Activated CD4-positive, alpha-beta T cell treated with anti-CD3 and anti-CD28 coated beads, Interleukin-2, amount 10 ng/mL, durations not matched to agents 24 days and 14 days (primary cell): ENCODE results near the gene SDF4. TPM values are rescaled to one million over a fixed set of nuclear protein-coding genes. Genes with fewer than 3 reads are reported as not detected.
"Not testable (repeated sequence)": the region's sequence is repeated elsewhere in the genome, so short reads cannot be mapped to it uniquely, and the experiment has no call there.

ENCODE experiments used
- DNase-seq: peaks from one replicate; pipeline ENCODE4 v3.0.0; 2022
- H3K27ac Mint-ChIP-seq: one replicate; pipeline ENCODE4 v1.8.0; 2022; ENCODE audit warnings: mild to moderate bottlenecking, mixed read lengths
- H3K27me3 Mint-ChIP-seq: one replicate; pipeline ENCODE4 v1.8.0; 2022; ENCODE audit warnings: mixed read lengths
- H3K36me3 Mint-ChIP-seq: one replicate; pipeline ENCODE4 v1.8.0; 2022; ENCODE audit warnings: low read depth, mild to moderate bottlenecking, mixed read lengths
- H3K4me1 Mint-ChIP-seq: one replicate; pipeline ENCODE4 v1.8.0; 2021; ENCODE audit warnings: mixed read lengths
- H3K4me3 Mint-ChIP-seq: one replicate; pipeline ENCODE4 v1.8.0; 2022; ENCODE audit warnings: mild to moderate bottlenecking, moderate library complexity, mixed read lengths
- H3K9me3 Mint-ChIP-seq: one replicate; pipeline ENCODE4 v1.8.0; 2021; ENCODE audit warnings: mixed read lengths
- intact Hi-C: fragments of 100-400 bp; cut with micrococcal nuclease; formaldehyde crosslinking; loops from one replicate; pipeline ENCODE4 v1.15.1; 2023
- total RNA-seq: library from RNA; stranded (reverse); gene quantifications from 2 replicates; pipeline ENCODE4 v1.2.3, GENCODE V29; 2022

SDF4 gene
- total RNA-seq, 1 donor from 2014 or later: 194 TPM

DNA sequence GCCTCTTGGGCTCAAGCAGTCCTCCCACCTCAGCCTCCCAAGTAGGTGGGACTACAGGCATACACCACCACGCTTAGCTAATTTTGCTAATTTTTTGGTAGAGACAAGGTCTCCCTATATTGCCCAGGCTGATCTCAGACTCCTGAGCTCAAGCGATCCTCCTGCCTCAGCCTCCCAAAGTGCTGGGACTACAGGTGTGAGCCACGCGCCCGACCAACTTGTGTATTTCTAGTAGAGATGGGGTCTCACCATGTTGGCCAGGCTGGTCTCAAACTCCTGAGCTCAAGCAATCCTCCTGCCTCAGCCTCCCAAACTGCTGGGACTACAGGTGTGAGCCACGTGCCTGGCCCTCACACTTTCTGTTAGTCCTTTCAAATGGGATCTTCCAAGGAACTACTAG lies 36.1 kb downstream of the SDF4 start:
- intact Hi-C loops, H3K27ac Mint-ChIP-seq, H3K4me3 Mint-ChIP-seq, DNase-seq, H3K27me3 Mint-ChIP-seq, H3K4me1 Mint-ChIP-seq: not testable (repeated sequence)
- Mint-ChIP-seq H3K9me3 (peaks cover 13% of the 10 kb centered on the region), H3K36me3 (peaks cover 27% of the 10 kb centered on the region)

DNA sequence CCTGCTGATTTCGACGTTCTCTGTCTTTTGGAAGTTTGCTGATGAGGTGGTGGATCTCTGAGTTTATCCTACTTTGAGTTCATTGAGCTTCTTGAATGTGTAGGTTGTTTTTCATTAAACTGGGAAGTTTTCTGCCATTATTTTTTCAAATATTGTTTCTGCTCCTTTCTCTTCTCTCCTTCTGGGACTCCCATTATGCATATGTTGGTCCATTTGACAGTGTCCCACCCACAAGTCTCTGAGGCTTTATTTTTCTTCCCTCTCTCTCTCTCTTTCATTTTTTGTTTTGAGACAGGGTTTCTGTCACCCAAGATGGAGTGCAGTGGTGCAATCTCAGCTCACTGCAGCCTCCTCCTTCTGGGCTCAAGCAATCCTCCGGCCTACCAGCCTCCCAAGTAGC lies 37.1 kb downstream of the SDF4 start:
- H3K27ac Mint-ChIP-seq: no peak overlapping the region

DNA sequence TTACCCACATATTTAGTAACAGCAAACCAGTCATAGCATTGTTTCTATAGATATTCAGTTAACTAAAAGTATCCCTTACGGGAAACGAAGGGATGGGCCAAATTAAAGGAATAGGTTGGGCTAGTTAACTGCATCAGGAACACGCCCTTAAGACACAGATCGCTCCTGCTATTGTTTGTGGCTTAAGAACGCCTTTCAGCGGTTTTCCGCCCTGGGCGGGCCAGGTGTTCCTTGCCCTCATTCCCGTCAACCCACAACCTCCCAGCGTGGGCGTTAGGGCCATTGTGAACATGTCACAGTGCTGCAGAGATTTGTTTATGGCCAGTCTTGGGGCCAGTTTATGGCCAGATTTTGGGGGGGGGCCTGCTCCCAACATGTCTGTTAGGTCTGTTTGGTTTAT lies 40.1 kb downstream of the SDF4 start:
- H3K4me3 Mint-ChIP-seq: no peak overlapping the region
- intact Hi-C loops: no loop called here
- H3K4me1 Mint-ChIP-seq: peaks cover 2% of the 10 kb centered on the region
- DNase-seq: no peak
- no peak overlapping the region for H3K27ac Mint-ChIP-seq
- peaks cover 25% of the 10 kb centered on the region for H3K36me3 Mint-ChIP-seq
- H3K9me3 Mint-ChIP-seq: peaks cover 13% of the 10 kb centered on the region
- H3K27me3 Mint-ChIP-seq: peaks cover 17% of the 10 kb centered on the region

More for the DNA sequence above, 37.1 kb downstream of the SDF4 start:
- no peak for DNase-seq
- Mint-ChIP-seq H3K4me3 (no peak overlapping the region), H3K36me3 (peaks cover 25% of the 10 kb centered on the region), H3K27me3 (peaks cover 4% of the 10 kb centered on the region), H3K9me3 (peaks cover 13% of the 10 kb centered on the region), H3K4me1 (peaks cover 5% of the 10 kb centered on the region)
- intact Hi-C loops: no loop called here

DNA sequence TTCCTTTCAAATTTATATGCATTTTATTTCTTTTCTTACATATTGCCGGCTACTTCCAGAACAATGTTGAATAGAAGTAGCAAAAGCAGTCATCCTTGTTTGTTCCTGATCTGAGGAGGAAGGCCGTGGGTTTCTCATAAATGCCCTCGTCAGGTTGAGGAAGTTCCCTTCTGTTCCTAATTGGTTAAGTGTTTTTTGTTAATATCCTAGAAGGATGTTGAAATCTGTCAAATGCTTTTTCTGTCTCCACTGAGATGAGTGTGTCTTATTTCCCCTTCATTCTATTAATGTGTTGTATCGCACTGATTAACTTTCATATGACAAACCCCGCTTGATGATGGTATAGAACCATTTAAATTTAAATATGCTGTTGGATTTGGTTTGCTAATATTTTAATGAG lies 42.7 kb downstream of the SDF4 start:
- intact Hi-C loops: no loop called here
- no peak overlapping the region for H3K4me3 Mint-ChIP-seq
- H3K9me3 Mint-ChIP-seq: peaks cover 7% of the 10 kb centered on the region
- H3K4me1 Mint-ChIP-seq: peaks cover 2% of the 10 kb centered on the region
- peaks cover 17% of the 10 kb centered on the region for H3K27me3 Mint-ChIP-seq
- peaks cover 7% of the 10 kb centered on the region for H3K36me3 Mint-ChIP-seq
- no peak overlapping the region for H3K27ac Mint-ChIP-seq
- no peak for DNase-seq

DNA sequence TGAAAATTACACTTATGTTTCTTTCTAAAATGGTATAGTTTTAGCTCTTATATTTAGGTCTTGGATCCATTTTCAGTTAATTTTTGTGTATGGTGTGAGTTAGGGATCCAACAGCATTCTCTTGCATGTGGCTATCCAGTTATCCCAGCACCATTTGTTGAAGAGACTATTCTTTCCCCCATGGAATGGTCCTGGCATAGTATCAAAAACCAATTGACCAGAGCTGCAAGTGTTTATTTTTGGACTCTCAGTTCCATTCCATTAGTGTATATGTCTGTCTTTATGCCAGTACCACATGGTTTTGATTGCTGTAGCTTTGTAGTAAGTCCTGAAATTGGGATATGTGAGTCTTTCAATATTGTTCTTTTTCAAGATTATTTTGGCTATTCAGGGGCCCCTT lies 43.9 kb downstream of the SDF4 start:
- Mint-ChIP-seq H3K9me3 (peaks cover 7% of the 10 kb centered on the region), H3K4me3 (no peak overlapping the region), H3K27ac (no peak overlapping the region), H3K36me3 (peaks cover 7% of the 10 kb centered on the region), H3K27me3 (peaks cover 19% of the 10 kb centered on the region), H3K4me1 (peaks cover 2% of the 10 kb centered on the region)
- intact Hi-C loops: no loop called here
- DNase-seq: no peak

DNA sequence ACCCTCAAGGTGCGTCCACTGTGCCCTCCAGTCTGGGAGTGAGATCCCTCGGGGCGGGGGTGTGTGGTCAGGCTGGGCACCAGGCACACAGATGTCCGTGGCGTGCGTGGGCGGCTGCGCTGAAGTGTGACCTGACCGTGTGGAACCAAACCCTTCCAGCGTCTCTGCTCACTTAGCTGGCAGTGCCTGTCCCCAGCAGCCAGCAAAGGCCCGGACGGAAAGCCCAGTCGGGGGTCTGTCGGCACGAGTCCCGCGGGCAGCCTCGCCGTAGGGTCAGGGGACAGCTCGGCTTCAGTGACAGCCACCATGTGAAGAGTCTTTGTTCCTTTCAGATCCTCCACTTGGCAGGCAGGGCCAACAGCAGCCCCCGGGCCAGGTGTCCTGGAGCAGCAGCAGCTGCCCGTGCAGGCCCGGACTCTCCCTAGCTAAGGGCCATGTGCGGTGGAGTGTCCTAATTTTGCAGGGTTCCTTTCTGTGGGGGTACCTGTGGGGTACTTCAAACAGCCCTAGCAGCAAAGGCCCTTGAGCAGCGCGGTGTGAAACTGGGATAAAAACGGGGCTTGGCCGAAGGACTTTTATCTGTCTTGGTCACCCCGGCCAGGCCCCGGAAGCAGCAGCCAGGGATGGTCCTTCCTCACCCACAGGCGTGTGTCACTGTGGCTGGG lies 46.6 kb downstream of the SDF4 start:
- intact Hi-C loops: no loop called here
- Mint-ChIP-seq H3K4me3 (no peak overlapping the region), H3K4me1 (no peaks in the 10 kb centered on the region), H3K9me3 (no peaks in the 10 kb centered on the region), H3K27me3 (peaks cover 16% of the 10 kb centered on the region), H3K36me3 (no peaks in the 10 kb centered on the region), H3K27ac (no peak overlapping the region)
- no peak for DNase-seq

DNA sequence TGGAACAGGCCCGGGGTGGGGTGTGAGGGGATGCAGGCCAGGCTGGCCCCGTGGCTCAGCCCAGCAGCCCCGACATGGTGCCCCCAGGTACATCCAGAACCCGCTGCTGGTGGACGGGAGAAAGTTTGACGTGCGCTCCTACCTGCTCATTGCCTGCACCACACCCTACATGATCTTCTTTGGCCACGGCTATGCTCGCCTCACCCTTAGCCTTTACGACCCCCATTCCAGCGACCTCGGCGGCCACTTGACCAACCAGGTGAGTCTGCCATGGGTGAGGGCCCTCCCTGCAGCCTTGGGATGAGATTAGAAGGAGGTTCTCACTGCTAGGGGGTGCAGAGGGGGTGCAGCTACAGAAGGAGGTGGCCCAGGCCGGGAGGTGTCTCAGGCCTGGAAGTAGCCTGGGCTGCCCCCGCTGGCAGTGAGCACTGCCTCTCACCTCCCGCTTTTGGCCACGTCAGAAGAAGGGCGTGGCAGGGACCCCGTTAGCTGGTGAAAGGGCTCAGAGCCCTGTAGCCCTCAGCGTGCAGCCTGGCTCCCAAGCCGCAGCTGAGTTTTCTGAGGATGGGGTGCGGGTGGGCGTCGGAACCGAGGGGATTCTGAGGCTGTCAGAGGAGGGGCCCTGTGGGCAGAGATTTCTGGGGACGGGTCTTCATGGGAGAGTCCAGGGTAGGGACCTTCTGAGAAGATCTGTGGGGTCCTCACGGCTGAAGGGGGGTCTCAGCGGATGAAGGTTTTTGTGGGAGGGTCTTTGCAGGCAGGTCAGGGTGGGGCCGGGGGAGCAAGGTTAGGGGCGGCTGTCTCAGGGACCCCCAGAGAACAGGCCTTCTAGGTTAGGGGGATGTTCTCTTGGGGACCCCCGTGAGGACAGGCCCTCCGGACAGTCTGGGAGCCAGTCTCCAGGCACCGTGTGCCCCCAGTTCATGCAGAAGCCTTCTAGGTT lies 47.7 kb downstream of the SDF4 start:
- intact Hi-C loops: no loop called here
- Mint-ChIP-seq H3K36me3 (no peaks in the 10 kb centered on the region), H3K4me3 (no peak overlapping the region), H3K4me1 (no peaks in the 10 kb centered on the region), H3K27me3 (peaks cover 11% of the 10 kb centered on the region), H3K27ac (no peak overlapping the region), H3K9me3 (no peaks in the 10 kb centered on the region)
- no peak for DNase-seq

DNA sequence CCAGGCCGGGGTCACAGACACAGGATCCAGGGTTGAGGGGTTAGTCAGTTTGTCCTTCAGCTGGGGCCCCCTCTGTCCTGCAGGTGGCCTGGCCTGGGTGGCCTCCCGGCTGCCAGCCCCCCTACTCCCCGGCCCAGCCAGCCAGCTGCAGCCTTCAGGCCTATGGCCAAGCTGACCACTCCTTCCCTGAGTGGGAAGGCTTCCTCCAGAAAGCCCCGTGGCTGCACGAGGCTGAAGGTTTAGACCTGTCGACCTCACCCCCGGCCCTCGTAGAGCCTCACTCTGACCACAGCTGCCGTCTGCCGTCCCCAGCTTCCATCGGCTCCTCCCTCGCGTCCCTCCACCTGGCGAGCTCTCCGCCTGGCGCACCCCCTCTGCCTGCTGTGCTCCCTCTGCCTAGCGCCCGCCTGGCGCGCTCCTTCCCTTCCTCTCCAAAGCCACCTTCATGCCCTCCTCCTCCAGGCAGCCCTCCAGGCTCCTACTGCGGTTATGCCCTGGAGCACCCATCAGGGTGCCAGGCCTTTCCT lies 48.5 kb downstream of the SDF4 start:
- intact Hi-C loops: no loop called here
- Mint-ChIP-seq H3K4me1 (no peaks in the 10 kb centered on the region), H3K9me3 (no peaks in the 10 kb centered on the region), H3K27ac (no peak overlapping the region), H3K36me3 (no peaks in the 10 kb centered on the region), H3K4me3 (no peak overlapping the region), H3K27me3 (peaks cover 5% of the 10 kb centered on the region)
- no peak for DNase-seq

DNA sequence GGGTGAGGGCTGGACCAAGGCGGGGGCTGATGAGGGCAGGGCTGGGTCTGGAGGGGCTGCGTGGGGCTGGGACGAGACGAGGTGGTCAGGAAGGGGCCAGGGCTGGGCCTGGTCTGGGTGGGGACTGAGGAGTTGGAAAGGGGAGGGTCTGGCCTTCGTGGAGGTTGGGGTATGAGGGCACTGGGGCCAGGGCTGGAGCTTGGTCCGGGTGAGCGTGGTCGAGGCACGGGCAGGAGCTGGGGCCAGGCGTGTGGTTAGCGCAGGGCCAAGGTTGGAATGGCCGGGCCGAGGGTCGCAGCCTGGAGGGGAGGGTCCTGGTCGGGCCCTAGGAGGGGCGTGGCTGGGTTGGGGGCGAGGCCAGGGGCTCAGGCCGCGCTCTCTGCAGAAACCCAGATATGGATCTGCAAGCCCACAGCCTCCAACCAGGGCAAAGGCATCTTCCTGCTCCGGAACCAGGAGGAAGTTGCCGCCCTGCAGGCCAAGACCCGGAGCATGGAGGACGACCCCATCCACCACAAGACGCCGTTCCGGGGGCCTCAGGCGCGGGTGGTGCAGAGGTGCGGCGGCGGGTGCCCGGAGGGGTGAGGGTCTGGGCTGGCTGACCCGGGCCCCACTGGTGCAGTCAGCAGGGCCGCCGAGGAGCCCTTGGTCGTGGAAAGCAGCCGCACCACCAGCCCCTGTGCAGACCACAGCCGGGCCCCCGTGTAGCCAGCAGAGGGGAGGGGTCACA lies 49.1 kb downstream of the SDF4 start:
- no peak for DNase-seq
- intact Hi-C loops: no loop called here
- no peak overlapping the region for H3K4me3 Mint-ChIP-seq
- H3K27ac Mint-ChIP-seq: no peak overlapping the region
- no peaks in the 10 kb centered on the region for H3K9me3 Mint-ChIP-seq
- H3K36me3 Mint-ChIP-seq: no peaks in the 10 kb centered on the region
- H3K4me1 Mint-ChIP-seq: no peaks in the 10 kb centered on the region
- peaks cover 2% of the 10 kb centered on the region for H3K27me3 Mint-ChIP-seq

DNA sequence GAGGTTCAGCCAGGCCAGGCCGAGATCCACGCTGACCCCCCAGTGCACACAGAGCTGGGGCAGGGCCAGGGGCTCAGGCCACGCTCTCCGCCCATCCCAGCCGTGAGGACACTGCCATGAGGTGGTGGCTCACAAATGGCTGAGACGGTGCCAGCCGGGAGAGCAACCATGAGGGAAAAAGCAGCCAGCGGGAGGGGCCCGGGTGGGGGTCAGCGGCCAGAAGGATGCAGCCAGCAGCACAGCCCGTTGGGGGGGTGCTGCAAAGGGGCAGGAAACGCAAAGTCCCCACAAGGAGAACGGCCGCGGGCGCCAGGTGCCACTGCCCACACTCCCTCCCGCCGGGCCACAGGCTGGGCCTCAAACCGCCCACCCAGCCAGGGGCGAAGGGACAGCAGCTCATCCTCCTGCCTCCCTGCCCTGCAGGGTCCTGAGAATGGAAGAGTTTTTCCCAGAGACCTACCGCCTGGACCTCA lies 49.8 kb downstream of the SDF4 start:
- Mint-ChIP-seq H3K27me3 (peaks cover 3% of the 10 kb centered on the region), H3K9me3 (no peaks in the 10 kb centered on the region), H3K4me3 (no peak overlapping the region), H3K4me1 (peaks cover under 1% of the 10 kb centered on the region), H3K27ac (no peak overlapping the region), H3K36me3 (no peaks in the 10 kb centered on the region)
- intact Hi-C loops: no loop called here
- no peak for DNase-seq

DNA sequence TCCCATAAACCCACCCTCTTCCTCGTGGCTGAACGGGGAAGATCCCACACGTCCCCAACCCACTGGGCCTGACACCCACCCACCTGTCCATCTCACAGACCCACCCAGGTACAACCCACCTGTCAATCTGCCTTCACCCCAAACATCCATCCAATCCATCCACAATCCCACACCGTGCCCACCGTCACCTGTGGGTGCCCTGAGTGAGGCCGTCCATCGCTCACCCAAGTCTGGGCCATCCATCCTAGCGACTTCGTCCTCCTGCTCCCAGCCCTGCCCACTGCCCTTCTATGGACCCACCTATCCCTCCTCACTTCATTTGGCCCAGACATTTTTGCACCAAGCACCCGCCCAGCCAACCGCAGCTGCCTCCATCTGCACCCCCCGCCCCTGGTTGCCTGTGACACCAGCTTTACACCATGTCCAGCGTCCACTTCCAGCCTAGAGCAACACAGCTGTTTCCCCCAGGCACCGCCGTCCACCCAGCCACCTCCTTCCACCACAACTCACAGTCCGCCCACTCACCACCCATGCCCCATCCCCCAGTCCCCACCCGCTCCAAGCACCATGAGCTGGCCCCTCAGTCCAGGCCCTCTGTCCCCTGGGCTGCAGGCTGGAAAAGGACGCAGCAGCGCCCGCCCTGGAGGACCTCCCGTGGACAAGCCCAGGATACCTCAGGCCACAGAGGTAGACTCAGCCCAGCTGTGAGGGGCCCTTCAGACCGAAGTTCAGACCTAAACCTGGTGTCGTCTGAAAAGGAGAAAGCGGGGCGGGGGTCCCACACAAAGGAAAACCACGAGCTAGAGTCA lies 50.5 kb downstream of the SDF4 start:
- no peak for DNase-seq
- Mint-ChIP-seq H3K27me3 (peaks cover 6% of the 10 kb centered on the region), H3K4me3 (no peak overlapping the region), H3K9me3 (no peaks in the 10 kb centered on the region), H3K27ac (no peak overlapping the region), H3K36me3 (no peaks in the 10 kb centered on the region), H3K4me1 (peaks cover 4% of the 10 kb centered on the region)
- intact Hi-C loops: no loop called here

DNA sequence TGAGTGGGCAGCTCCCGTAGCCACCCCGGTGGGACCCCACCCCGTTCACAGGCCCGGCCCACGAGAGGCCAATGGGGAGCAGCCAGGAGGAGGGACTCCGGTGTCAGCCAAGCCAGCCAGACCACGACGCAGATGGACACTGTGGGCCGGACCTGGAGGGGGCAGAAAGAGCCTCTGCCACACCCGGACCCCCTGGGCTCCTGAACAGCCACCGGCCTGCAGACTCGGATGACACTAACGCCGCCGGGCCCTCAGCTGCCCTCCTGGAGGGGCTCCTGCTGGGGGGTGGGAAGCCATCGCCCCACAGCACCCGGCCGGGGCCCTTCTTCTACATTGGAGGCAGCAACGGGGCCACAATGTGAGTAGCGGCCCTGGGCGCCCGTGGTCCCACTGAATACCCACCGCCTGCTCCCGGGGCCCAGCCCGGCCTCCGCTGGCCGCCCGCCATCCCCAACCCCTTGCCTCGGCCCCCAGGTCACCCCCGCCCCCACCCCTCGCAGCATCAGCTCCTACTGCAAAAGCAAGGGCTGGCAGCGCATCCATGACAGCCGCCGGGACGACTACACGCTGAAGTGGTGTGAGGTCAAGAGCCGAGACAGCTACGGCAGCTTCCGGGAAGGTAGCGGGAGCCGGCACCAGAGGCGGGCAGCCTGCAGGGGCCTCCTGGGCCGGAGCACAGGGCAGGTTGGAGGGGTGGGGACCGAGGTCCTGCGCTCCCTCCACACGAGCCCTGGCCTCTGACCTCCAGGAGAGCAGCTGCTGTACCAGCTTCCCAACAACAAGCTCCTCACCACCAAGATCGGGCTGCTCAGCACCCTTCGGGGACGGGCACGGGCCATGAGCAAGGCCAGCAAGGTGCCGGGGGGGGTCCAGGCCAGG lies 51.6 kb downstream of the SDF4 start:
- Mint-ChIP-seq H3K27ac (no peak overlapping the region), H3K27me3 (peaks cover 11% of the 10 kb centered on the region), H3K9me3 (no peaks in the 10 kb centered on the region), H3K4me1 (peaks cover 4% of the 10 kb centered on the region), H3K4me3 (no peak overlapping the region), H3K36me3 (no peaks in the 10 kb centered on the region)
- no peak for DNase-seq
- intact Hi-C loops: no loop called here
